ENCODE data around the gene MBTD1.
"Not testable (repeated sequence)": the region's sequence is repeated elsewhere in the genome, so short reads cannot be mapped to it uniquely, and the experiment has no call there.

MBTD1 gene

DNA sequence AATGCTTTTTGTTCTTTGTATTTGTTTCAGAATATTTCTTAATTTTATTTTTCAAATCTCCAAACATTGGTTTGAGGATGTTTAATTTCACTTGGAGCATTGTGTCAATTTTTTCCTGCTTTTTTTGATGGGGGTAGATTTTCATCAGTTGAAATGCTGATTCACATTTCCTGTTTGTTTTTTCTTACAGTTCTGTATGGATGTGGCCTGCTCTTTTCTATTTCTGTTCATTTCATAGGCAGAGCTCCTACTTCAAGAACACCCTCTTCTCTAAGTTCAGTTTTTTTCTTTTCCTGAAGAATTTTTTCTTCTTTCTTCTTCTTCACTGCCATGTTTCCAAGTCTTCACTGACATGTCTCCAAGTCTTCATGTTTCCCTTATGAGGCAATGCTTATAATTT, 8.8 kb downstream of the MBTD1 start:
- FAIRE-seq: no peak

DNA sequence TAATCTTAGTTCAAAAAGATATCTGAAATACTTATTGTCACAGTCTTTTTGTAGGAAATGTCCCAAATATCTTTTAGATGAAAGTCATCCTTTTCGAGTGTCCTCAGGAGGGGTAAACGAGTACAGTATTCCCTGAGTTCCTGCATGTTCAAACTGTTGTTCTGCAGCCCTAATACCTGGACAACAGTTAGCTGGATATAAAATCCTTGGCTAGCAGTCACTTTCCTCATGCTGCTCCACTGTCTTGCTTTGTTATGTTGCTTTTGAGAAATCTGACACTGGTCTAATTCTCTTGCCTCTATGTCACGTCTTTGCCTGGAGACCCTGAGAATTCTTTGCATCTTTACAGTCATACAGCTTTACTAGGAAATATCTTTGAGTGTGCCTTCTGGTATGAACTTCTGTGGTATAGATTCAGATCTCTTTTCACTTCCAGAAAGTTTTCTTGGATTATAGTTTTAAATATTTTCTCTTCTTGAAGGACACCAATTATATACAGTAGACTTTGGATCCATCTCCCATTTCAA, 9.5 kb downstream of the MBTD1 start:
- no peak for FAIRE-seq

DNA sequence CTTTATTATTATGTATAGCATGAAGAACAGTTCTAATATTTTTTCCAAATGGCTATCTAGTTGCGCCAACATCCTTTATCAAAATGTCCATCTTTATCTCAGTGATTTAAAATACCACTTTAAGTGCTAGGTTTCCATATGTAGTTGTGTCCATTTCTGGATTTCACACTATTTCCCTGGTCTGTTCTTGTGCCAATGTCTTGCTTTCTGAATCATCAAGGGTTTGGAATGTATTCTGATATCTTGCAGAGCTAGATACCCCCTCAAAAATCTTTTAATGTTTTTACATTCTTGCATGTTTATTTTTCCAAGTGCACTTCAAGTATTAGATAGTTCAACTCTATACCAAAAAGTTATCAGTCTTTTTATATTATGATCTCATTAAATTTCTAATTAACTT, 14.3 kb downstream of the MBTD1 start:
- no peak for FAIRE-seq

DNA sequence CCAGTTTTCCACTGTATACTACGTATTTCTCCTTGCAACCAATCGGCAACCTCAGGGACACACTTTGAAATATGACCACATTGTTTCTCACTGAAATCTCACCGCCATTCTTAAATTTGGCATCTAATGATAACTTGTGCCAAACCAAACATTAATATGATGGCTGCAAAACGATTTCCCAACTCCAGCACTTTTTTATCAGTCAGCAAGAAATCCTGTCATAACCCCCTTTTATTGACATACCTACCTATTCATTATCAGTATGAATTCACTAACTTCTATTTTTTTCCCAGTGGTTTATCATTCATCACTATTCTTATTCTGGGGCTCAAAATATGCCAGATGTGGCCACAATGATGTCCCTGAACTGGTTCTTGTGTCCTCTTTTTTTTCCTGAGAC, 15.8 kb downstream of the MBTD1 start:
- no peak for FAIRE-seq

DNA sequence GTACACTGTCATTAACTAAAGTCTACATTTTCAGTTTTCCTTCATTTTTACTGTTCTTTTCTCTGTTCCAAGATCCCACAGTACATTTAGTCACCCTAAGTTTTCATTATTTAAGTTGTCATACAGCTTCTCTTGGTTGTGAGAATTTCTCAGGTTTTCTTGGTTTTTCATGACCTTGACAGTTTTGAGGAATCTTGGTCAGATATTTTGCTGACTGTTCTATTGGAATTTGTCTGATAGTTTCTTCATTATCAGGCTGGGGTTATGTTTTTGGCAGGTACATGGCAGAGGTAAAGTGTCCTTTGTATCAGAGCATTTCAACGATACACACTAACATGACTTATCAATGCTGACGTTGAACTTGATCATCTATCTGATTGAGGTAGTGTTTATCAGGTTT, 19.6 kb downstream of the MBTD1 start:
- no peak for FAIRE-seq

DNA sequence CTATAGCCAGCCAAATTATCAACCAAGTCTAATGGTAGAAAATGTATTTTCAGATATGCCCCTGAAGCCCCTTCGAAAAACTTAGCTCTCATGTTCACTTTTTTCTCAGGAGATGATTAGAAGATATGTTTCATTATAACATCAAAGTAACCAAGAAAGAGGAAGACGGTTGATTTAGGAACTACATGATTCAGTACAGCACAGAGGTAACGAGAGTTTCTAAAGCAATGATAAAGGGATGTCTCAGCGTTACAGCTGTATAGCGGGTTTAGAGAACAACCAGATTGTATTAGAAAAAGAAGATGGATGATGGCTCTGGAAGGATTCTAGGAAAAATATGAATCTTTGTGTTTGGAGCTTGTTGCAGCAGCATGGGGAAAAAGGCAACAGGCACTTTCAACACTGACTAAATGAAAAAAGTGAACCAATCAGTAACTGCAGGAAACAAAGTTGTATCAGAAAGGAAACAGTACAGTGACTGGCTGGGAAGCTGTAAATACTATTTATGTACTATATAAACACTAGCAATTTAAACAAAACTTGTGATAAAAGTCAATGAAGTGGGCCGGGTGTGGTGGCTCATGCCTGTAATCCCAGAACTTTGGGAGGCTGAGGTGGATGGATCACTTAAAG, 21.5 kb downstream of the MBTD1 start:
- no peak for FAIRE-seq

DNA sequence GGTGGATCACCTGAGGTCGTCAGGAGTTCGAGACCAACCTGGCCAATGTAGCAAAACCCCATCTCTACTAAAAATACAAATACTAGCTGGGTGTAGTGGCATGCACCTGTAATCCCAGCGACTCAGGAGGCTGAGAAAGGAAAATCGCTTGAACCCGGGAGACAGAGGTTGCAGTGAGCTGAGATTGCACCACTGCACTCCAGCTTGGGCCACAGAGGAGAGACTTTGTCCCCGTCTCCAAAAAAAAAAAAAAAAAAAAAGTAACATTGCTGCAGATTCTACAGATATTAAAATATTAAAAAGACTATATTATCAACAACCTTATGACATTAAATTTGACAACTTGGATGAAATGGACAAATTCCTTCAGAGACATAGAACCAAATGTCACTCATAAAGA, 25.7 kb downstream of the MBTD1 start:
- no peak for FAIRE-seq

DNA sequence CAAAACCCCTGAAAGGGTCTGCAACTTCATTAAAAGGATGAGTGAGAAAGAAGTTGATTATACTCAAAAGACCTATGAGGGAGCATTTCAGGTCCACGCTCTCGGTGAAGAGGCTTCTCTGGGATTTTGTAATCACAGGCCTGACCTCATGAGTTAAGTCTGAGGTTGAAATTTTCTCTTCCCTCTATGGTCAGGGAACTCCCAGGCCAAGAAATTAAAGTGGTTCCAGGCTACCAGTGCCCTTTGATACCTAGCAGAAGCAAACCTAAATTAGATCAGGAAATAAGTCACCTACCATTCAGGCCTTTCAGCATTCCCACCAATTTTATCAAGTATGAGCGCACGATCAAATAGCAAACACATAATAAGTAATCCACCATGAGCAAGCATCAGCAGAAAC, 27.9 kb downstream of the MBTD1 start:
- FAIRE-seq: no peak

DNA sequence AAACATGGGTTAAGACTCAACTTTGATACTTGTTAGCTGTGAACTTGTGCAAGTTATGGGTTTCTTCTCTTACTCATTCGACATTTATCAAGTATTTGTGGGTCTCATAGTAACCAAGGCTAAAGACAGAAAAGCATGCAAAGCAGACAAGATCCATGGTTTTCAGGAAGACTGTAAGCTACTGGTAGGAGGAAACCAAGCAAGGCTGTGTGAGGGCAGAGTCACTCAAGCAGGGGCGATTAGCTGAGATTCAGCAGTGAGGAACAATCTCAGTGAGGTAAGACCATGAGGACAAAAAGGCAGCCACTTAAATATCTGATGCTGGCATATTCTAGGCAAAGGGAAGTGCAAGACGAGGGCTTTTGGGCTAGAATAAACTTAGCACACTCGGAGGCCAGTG, 29.5 kb downstream of the MBTD1 start:
- FAIRE-seq: no peak

DNA sequence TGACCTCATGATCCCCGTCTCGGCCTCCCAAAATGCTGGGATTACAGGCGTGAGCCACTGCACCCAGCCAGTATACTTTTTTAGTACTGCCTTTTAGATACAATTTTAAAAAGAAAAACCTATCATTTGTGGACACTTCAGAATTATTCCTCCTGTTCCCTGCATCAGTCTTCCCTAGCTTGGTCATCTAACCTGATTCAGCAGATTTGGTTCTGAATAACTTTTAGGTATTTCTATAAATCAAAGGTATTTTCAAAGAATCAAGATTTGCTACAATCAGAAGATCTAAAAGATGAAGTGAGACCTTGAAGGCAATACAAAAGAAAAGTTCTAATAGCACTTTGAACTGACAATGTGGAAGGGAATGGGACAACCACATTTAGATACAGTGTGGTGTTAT, 30.0 kb downstream of the MBTD1 start:
- no peak for FAIRE-seq

DNA sequence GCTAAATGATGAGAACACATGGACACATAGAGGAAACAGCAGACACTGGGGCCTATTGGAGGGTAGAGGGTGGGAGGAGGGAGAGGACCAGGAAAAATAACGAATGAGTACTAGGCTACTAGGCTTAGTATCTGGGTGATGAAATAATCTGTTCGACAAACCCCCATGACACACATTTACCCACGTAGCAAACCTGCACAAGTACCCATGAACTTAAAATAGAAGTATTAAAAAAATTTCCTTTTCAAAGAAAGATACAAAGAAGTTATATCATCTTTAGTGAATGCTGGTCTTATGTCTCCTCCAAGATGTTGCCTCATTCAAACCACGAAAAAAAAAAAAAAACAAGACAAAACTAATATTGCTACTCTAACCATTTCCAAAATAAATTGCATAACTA, 31.7 kb downstream of the MBTD1 start:
- FAIRE-seq: no peak

DNA sequence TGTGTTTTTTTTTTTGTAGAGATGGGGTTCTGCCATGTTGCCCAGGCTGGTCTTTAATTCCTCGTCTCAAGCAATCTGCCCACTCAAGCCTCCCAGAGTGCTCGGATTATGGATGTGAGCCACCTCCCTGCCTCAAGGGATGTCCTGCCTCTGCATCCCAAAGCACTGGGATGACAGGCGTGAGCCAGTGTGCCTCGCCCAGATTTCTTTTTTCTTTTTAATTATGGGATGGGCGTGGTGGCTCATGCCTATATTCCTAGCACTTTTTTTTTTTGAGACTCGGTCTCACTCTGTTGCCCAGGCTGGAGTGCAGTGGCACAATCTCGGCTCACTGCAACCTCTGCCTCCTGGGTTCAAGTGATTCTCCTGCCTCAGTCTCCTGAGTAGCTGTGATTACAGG, 34.3 kb downstream of the MBTD1 start:
- FAIRE-seq: not testable (repeated sequence)

DNA sequence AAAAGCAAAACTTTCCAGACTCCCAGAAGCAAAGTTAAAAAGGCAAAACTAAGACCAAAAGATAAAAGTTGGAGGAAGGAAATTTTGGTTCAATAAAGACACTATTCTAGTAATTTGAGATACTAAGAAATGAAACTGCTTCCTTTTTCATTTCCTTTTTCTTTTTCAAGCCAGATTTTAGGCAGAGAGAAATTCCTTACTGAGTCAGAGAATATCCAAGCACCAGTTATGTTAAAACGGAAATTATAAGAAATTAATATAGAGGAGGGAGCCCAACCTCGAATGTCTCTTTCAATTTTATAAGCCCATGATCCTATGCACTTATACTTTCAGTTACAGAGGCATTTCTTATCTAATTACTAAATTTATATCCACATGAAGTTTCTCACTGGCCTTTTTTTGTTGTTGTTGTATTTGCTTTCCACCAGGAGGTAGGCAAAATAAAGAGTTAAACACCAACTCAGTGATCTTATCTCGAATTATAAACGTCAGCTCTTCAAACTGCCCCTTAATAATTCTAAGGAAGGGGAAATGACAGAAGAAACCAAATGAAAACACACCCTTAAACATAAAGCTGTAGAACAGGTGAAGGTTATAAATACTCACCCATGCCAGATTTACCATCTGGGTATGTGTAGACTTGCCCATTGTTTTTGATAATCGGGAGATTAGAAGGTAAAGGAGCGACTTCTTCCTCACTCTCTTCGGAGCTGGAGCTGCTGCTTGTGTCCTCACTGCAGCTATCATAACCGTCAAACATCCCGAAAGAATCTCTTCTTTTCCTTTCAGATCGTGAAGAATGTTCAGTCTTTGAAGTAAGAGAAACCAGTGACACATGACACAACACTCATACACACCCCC, 35.2 kb downstream of the MBTD1 start:
- FAIRE-seq: no peak

DNA sequence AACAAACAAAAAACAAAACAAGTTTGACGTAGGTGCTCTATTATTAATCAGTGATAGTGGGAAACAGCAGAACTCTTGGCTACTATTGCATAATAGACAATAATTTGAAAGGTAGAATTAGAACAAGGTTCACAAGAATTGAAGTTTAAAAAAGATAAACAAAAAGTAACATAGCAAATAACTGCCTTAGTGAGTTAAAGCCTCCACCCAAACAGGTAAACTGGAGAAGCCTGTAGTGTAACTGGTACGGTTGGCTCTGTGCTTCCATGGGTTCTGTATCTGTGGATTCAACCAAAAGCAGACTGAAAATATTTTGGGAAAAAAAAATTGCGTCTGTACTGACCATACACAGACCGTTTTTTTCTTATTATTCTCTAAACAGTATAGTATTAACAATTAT, 38.5 kb downstream of the MBTD1 start:
- no peak for FAIRE-seq

DNA sequence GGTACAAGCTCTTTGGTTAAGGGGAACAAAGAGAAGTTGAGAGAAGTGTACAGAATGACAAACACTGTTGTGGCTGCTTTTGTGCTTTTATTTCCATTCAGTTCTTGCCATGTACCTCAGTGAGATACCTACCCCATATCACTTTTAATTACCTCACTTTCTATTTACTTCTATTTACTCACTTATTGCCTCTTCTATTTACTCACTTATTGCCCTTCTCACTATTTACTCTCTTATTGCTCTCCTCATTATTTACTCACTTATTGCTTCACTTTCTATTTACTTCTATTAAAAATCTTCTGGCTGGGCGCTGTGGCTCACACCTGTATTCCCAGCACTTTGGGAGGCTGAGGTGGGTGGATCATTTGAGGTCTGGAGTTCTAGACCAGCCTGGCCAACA, 41.9 kb downstream of the MBTD1 start:
- no peak for FAIRE-seq

DNA sequence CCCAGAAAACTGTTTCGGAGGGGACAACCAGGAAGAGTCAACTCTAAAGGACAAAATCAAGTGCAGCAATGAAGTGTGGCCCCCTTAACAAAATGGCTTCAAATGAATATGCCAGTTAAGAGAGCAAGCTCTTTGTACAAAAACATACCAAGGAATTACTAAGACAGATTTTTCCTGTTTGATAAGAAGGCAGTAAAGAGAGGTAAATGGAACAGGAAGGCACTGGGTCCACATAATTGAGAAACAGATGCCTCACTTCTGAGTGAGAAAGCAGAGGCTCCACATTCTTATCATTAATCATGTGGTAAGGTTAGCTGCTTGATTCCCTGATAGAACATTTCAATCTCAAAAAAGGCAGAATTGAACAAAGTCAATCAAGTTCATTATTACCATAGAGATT, 44.9 kb downstream of the MBTD1 start:
- FAIRE-seq: no peak

DNA sequence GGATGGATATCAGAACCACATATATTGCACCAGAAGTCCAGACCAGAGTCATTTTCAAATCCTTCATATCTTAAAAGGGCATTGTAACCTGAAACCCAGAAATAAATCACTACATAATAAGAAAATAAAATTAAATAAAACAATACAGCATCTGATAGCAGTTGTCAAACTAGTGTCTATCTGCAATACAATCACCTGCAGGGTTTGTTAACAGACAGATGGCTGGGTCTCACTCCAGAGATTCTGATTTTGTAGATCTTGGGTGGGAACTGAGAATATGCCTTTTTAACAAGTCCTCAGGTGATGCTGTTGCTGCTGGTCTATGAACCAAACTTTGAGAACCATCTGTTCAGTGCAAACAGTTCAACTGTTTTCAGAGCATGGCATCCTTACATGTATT, 56.0 kb downstream of the MBTD1 start:
- FAIRE-seq: no peak

DNA sequence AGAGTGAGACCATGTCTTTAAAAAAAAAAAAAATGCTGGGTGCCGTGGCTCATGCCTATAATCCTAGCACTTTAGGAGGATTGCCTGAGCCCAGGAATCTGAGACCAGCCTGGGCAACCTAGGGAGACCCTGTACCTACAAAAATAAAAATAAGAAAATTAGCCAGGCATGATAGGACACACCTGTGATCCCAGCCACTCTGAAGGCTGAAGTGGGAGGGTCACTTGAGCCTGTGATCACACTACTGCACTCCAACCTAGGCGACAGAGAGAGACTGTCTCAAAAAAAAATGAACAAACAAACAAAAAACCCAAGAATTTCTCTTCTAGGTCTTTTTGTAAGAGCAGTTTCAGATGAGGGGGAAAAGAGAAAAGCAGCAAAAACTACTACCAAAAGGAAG, 59.0 kb downstream of the MBTD1 start:
- FAIRE-seq: no peak

DNA sequence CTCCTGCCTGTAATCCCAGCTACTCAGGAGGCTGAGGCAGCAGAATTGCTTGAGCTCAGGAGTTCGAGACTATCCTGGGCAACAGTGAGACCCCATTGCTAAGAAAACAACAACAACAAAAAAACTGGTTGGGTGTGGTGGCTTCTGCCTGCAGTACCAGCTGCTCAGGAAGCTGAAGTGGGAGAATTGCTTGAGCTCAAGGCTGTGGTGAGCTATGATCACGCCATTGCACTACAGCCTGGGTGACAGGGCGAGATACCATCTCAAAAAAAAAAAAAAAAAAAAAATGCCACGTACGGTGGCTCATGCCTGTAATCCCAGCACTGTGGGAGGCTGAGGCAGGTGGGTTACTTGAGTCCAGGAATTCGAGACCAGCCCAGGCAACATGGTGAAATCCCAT, 59.6 kb downstream of the MBTD1 start:
- FAIRE-seq: no peak

DNA sequence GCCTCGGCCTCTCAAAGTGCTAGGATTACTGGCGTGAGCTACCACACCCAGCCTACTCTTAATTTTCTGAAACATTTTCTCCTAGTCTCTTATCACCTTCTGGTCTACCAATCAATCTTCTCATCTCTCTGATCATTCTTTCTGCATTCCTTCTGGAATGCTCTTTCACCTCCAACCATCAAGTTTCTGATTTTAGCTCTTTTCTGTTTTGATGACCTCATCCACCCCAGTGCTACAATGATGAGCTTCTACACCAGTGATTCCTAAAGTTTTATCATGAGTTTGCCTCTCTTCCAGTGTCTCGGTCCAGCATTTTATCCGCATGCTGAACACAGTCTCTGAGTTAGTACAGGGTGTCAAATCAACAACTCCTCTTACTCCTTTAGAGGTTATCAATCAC, 62.1 kb downstream of the MBTD1 start:
- FAIRE-seq: no peak

DNA sequence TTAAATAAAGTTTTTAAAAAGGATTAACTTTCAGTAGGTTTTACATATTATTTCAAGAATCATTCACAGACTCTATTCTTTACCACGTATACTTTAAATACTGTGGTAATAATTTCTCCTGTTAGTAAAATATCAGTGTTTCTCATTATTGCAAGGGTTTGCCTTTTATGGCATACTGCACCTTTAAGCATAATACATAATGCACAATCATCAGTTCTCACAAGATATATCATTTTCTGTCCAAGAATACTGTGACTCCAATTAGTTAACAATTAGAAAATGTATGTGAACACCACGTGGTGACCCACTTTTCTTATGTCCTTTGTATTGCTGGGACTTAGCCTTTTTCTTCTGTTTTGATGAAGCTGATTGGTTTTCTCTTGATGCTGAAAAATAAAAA, 68.0 kb downstream of the MBTD1 start:
- FAIRE-seq: no peak

DNA sequence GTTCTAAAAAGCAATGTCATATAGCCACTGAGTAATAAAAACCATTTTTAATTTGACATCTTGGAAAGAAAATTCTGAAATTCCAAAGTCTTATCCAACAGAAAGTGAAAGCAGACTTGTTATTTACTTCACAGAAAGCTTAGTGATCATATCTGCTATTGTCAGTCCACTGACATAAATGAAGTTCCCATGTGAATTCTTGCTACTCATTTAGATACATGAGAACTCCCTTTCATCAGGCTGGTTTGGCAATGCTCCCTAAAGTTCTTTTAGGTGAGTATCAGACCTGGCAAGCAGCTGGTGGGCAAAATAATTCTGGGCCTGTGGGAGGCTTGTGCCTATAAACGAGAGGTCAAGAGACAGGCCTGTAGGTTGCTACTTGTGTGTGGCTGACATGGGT, 70.2 kb downstream of the MBTD1 start:
- no peak for FAIRE-seq

DNA sequence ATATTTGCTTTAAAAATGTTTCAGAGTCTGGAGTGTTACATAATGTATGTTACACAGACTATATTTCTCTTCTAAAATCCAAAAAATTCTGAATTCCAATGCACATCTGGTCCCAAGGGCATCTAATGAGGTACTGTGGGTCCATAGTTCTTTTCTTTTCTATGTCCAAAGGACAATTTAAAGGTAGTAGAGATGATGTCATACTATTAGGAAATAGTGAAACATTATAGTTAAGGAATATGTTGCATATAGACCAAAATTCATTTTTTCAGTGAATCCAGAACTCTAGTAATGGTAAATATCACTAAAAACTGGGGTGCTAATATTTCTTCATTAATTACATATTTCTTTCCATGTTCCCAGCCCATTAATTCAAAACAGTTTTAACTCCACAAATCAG, 70.7 kb downstream of the MBTD1 start:
- no peak for FAIRE-seq

DNA sequence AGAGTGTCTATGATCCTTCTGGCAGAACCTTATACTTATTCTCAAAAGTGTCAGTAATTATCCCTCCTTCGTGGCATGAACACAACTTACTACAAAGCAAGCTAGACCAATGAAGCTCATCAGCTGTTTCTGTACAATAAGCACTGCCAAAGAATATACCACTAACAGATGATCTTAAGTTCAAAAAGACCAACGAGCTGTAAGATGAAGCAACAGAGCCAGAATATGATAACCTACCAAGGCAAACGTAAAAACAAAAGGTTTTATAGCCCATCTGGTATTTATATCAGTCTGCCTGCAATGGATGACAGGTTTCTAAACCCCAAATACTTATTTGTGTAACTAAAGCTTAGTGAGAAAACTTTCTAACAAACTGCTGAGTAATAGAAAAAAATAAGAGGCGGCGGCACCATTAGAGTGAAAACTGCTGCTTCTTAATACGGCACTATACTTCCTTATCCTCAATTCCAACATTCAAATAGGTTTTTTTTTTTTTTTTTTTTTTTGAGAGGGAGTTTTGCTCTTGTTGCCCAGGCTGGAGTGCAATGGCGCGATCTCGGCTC, 71.5 kb downstream of the MBTD1 start:
- no peak for FAIRE-seq
